HG03565 (cell line): ENCODE results near the gene OTOF.

Experiments used
- ATAC-seq: cut with Tn5 transposase; IDR thresholded peaks from one replicate; pipeline ENCODE4 v1.9.1; 2021; ENCODE audit warnings: mild to moderate bottlenecking, moderate library complexity; ENCODE audit not compliant: unreplicated experiment

The OTOF gene

DNA sequence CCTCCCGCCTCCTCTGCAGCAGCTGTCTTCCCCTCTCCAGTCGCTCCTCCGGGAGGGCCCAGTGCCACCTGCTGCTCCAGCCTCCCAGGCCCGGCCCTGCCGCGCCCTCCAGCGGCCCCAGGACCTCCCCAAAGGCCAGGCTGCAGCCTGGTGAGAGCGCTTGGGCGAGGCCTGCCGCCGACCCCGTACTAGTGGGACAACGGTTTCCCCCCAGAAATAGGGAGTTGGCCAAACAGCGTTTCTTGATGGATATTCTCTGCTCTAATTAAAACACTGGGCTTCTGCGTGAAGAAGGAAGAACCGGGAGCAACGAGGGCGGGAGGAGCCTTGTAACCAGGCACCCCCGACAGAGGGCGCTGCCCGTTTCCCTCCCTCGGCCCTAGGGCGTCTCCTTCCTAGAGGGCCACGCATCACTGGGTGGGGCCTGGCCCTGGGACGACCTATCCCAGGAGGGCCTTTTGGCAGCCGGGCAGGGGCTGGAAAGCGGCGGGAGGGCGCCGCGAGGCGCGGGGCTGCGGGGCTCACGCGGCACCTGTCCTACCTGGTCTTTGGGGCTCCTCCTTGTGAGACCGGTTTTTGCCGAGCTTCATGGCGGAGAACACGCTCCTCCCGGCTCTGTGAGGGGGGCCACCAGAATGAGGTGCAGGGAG lies 25.4 kb upstream of the OTOF start:
- ATAC-seq, result no peak

DNA sequence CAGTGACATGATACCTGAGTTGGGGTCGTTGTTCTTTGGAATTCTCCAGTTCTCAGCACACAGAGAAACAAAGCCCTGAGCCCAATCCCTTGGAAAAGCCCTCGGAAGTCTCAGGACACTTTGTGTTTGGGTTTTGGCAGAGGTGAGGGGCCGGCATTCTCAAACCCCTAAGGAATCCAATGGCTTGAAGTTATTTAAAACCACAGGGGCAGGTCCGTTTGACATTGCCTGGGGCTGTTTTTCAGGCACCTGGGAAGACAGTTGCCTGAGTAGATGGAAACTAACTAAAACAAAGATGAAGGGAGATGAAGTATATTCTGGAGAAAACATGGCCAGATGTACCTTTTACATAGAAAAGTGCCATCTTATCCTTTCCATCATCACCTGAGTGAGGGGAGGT lies 22.5 kb upstream of the OTOF start:
- ATAC-seq, result no peak

DNA sequence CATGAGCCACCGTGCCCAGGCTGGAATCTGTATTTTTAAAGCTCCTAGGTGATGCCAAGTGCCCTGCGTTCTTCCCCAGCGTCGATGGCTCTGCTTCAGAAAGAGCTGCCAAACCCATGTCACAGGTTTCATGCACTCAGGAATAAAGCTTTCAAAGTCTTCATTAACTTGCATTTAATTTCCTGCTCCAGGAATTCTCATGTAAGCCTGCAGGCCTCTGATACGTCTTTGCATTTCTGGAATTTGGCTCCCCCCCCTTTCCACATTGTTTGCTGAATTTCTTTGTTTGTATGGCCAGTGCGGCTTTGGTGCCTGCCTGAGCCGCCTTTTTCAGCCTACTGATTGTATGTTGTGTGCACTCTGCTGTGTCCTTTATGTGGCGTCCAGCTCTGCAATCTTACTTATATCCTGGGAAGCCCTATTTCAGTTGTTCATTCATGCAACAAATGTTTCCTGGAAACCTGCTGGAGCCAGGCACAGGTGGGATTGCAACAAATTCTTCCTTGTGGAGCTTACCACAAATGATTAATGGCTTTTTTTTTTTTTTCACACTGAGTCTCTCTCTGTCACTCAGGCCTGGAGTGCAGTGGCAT lies 17.9 kb upstream of the OTOF start:
- ATAC-seq, result no peak

DNA sequence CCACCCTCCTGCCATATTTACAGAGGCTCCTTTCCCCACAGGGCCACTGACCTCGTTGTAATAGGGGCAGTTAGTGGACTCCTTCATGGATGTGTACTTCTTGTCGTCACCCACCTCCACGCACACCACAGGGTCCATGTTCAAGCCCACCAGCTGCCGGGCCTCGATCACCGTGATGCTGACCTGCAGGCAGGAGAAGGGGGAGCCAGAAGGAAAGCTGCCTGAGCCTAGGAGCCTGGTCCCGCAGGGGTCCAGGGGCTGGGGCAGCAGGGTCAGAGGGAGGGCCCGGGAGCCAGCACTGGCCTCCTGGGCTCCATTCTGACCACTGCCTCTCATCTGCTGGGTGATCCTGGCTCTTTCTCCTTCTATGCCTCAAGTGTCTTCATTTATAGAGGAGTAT lies 17.0 kb upstream of the OTOF start:
- no peak for ATAC-seq

DNA sequence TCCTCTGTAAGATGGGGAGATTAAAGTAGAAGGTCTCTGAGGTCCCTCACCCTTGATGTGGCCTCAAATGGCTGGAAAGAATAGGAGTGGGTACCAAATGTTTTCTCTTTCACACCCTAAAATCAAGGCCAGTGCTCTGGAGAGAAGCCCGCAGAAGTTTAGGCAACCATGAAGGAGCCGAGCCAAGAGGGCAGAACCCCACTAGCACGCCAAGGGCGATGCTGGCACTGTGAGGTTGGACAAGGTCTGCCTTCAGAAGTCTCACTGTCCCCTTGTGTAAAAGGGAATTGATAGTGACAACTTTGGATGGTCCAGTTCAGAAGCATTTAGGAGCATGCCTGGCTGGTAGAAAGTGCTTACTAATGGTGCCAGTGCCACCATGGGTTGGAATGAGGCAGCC lies 16.3 kb upstream of the OTOF start:
- no peak for ATAC-seq

DNA sequence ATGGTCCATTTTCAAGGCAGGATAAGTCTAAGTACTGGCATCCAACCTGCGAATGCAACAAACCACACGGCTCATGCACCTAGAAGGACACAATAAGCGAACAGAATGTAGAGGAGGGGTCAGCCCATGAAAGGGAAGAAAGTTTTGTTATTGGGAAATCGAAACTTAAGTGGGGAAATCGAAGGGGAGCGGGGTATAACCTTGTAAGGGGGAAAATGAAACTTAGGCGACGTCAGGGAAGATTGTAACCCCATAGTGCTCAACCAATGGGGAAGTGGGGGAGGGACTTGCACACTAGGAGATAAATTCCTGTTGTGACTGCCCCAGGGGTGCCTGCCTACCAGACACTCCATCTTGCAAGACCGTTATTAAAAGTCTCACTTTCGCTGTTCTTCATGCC lies 15.6 kb upstream of the OTOF start:
- no peak for ATAC-seq

DNA sequence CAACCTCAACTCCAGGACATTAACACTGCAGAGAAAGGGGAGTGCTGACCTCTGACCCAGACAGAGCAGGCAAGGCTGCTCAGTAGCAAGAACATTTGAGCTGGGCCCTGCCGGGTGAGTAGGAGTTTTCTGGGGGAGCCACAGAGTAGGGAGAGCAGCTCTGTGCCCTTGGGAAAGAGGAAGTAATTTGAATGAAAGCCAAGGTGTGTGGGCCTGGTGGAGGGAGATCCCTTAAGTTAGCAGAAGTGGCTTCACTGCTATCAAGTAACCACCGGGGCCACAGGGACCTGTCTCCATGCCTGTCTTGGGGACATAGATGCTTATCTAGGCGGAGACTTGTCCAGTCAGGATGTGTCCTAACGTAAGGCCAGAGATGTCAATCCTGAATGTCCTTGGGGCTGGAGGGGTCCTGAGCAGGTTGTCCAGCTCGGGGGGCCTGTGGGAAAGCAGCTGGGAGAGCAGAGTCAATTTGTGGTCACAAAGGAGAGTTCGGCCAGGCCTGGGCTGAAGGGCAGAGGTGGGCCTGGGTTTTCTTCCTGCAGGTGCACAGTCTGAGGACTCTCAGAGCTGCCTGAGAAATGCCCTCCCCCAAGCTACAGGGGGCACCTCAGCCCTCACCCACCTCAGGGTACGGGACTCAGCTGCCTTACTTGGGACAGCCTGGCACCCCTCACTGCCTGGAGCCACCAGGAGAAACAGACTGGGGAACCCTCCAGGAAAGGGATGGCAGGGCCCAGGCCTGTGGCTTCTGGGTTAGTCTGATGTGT lies 15.0 kb upstream of the OTOF start:
- no peak for ATAC-seq

DNA sequence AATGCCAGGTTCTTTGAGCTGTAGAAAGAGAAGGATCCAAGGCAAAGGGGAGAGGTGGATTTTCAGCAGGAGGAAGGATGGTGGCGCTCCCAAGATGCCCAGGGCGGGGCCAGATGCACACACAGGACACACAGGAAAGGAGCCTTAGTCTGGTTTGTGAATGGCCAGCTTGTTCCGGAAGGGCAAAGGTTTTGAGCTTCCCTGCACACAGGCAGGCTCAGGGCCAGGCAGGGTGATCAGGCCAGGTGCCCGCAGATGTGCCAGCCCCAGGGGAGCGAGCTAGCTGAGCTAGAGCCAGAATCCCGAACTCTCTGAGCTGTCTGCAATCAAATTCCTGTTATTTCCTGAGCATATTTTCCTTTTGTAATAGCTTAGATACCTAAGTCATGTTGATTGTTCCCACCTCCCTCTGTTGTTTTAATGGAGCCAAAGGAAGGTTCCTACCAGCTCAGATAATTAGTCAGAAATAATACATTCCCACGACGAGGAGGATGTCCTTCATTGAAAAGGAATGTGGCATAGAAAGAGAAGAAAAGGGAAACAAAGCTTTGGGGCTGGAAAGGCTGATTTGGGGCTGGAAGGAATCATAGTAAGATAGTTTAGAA lies 13.7 kb upstream of the OTOF start:
- ATAC-seq, result no peak

DNA sequence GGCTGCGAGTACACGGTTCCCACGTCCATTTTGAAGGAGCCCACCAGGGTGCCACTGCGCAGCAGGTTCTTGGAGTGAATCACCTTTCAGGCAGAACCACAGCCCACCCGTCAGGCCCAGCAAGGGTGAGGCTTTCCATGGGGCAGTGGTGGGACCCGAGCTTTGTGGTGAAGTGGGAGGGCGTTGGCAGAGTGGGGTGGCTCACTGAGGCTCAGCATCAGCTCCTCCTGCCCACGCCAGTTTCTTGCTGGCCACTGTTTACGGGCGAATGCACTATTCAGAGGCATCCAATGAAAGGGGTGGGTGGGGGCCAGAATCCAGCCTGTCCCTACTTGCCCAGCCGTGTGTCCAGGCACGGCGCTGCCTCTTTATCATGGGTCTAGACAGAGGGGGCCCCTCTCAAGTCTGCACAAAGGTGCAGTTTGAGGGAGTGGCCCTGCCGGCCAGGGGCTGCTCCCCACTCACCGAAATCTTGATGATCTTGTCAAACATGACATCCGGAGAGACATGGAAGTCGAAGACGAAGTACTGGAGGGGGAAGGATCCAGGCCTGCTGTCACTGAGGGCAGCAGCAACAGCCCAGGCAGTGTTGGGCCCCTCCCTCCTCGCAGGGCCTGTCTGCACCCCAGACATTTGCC lies 11.4 kb upstream of the OTOF start:
- no peak for ATAC-seq

DNA sequence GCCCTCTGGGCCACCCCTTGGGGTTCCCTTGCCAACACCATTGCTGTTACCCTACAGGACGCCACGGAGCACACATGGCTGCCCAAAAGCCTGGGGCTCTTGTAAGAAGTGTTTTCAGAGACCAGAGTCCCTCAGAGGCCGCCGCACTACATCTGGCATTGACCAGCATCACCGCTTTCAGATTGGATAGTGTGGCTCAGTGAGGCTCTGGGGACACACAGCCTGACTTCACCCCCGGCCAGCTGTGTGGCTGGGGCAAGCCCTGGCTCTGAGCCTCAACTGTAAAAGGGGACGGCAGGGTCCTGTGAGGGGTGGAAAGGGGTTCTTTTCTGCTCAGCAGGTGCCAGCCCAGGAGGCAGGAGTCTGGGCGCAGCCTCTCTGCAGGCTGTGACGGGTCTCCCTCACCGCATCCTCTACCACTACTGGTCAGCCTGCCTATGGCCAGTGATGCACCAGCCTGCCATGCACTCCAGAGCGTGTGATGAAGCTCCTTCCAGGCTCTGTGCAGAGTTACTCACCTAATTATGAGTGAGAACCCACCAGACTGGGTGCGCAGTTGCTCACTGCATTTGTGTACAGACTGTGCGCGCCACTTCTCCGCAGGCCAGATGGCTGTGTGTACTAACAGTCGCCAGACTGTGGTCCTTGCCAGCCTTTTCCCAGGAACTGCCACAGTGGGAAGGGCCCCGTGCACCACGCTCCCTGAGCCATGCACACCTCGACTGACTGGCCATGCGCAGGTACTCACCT lies 10.7 kb upstream of the OTOF start:
- no peak for ATAC-seq

DNA sequence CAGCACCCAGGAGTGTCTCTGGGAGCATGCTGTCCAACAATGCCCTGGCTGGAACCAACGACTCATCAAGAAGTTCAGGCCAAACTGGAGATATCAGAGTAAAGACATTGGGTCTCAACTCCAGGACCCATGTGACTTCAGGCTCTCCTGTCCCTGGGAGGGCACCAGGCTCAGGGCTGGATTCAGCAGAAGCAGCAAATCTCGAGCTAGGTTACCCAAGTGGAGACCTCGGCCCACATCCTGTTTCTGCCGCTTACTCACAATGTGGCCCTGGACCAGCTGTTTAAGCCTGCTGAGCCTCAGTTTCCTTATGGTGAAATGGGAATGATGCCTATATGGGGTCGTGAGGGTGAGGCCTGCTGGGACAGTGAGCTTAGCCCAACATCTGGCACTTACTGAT lies 9.3 kb upstream of the OTOF start:
- no peak for ATAC-seq

DNA sequence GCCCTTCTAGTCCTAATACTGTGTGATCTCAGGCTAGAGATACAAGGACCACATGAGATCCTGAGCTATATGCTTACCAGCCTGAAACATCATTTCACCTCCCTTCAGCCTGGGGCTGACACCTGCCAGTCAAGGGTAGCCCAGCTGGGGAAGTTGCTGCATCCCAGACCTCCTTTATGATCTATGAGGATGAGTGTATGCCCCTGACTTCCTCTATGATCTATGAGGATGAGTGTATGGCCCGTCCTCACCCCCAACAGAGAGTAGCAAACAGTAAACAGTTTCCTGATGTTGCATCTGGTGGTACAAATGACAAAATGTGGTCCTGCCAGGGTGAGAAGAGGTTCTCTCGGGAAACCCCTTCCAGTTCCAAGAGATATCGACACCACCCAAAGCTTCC lies 8.9 kb upstream of the OTOF start:
- ATAC-seq, result no peak

DNA sequence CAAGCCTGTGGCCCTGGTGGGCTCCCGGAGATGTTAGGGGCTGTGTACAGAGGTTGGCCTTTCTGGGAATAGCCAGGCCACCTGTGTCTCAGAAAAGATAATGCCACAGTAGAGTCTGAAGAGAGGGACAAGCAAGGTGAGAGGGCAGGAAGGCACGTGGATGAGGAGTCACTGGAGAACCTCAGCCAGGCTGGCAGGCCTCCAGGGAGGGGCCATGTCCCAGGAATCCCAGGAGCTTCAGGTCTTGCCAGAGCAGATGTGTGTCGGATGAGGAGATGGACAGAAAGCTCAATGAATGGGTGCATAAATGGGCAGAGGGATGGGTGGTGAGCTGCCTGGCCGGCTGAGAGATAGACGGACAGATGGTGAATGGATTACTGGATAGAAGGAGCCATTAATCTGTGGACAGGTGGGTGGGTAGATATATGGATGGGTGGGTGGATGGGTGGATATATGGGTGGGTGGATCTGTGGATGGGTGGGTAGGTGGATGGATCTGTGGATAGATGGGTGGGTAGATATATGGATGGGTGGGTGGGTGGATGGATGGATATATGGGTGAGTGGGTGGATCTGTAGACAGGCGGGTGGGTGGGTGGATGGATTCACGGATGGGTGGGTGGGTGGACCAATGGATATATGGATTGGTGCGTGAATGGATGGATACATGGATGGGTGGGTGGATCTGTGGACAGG lies 7.9 kb upstream of the OTOF start:
- ATAC-seq, result no peak

DNA sequence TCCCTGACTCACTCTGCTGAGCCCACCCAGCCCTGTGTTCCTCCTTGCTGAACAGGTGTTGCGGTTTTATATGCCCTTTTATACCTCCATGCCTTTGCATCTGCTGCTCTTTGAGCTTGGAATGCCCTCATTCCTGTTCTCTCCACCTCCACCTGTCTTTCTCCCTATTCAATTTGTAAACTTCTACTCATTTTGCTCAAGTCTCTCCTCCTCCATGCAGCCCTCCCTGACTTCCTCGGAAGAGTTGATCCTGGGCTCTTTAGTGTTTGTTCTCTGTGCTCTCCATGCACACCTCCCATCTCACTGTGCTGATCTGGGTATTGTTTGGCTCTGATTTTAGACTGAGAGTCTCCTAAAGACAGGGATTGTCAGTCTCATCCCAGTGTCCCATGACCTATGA lies 7.2 kb upstream of the OTOF start:
- ATAC-seq, result no peak

DNA sequence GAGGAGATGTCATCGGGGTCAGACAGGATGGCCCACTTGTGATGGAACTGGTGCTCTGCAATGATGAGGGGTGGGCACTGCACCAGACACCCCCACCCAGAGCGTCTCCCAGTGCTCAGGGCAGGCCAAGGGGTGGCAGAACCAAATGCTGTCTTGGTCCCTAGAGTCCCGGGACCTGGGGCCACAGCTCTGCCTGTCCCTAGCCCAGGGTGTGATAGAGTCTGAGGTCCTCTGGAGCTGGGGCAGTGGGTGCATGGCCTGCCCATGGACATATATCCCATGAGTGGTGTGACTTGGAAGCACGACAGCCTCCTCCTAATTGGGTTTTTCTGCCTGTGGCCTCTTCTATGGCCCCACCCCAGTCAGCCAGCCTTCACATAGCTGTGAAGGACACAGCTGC lies 6.7 kb upstream of the OTOF start:
- ATAC-seq, result no peak

DNA sequence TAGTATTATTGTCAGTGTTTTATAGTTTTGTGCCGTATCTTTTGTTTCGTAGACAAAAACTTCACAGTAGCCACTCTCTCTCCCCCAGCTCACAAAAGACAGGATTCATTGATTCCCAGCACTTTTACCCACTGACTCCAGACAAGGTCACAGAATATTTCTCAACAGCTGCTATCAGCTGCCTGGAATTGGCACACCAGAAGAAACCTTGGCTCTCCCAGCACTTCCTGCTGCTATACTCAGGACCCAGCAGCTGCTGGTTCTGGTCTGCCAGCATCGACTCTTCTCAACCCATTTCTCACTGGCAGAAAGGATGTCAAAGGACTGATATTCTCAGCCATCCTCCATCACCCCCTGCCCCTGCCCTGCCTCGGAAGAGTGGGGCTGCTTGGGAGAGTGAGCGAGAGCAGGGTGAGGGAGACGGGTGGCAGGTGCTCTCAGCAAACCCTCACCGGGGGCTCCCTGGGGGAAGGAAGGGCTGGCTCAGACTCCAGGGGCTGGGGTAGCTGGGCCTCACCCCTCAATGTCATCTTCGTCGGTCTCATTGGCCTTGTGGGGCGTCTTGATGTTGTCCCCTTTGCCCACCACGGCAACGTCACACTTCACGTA lies 6.1 kb upstream of the OTOF start:
- no peak for ATAC-seq

DNA sequence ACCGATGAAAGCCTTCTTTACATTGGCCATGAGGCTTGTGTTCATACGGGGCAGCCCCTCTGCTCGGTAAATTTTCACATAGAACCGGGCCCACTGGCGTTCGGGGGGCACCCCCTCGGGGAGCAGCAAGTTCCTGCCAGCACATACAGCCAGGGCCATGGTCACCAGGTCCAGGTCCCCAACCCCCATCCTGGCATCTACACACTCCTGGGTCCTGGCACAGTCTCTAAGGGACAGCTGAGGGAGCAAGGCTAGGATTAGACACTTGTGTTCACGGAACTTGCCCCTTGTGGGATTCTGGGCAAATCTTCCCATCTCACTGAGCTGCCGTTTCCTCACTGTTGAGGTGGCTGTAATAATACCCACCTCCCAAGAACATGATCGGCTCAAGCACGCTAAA lies 5.6 kb upstream of the OTOF start:
- ATAC-seq, result no peak

DNA sequence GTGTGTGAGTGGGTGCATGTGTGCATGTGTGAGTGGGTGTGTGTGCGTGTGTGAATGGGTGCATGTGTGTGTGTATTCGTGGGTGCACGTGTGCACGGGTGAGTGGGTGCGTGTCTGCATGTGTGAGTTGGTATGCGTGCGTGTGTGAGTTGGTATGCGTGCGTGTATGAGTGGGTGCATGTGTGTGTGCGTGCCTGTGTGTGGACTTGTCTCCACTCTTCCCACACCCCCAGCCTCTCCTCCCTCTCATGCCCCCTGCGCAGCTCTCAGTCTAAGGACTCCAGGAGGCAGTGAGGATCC lies 5.1 kb upstream of the OTOF start:
- no peak for ATAC-seq

DNA sequence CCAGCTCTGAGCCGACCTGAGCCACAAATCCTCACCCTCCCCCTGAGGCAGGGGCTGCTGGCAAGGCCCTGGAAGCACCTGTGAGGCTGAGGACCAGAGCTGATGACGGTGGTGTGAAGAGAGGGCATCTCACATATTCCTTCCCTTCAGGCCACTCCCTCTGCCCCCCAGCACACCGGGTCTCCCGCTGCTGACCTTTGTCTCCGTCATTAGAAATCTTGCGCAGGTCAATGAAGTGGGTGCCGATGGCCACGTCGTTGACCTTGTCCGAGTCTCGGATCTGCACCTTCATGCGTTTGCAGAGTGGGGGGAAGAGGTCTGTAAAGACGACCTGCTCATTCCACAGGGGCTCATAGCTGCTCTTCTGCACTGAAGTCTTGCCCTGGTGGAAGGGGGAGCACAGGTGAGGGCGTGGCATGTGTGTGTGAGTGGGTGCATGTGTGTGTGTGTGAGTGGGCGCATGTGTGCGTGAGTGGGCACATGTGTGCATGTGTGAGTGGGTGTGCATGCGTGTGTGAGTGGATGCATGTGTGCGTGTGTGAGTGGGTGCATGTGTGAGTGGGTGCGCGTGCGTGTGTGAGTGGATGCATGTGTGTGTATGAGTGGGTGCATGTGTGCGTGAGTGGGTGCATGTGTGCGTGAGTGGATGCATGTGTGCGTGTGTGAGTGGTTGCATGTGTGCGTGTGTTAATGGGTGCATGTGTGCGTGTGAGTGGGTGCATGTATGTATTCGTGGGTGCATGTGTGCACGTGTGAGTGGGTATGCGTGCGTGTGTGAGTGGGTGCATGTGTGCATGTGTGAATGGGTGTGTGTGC lies 4.5 kb upstream of the OTOF start:
- ATAC-seq, result no peak
